GM19463 (cell line): ENCODE measurements around the gene TEX11.

Experiments used
- ATAC-seq: cut with Tn5 transposase; IDR thresholded peaks from one replicate; pipeline ENCODE4 v1.9.1; 2021; ENCODE audit warnings: mild to moderate bottlenecking, moderate library complexity; ENCODE audit not compliant: unreplicated experiment

The TEX11 gene

DNA sequence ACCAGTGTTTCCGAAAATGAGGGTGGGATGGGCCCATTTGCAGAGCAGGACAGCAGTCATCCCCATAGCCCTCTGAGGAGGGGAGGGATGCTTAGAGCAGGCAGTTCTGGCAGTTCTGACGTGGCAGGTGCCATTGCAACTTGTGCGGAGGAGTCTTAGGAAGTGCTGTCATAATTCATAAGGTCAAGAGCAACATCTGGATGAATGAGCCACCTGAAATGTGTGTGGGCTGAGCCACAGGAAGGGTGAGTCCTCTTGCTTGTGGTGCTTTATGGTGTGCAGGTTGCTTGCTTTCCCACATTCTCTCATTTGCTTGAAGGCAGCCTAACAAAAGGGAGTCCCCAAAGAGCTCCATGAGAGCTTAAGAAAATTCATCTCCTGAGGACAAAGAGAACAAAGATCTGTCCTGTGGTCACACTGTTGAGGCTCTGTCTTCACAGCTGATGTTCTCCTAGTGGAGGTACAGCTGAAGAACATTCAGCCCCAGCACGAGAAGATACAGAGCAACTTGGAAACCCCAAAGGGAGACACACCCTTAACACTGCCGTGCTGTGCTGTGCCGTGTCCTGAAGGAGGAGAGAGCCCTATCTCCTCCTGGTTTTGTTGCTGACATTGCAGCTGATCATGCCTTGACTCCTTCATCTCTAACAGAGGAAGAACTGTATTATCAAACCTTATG, 403.6 kb downstream of the TEX11 start:
- no peak for ATAC-seq

DNA sequence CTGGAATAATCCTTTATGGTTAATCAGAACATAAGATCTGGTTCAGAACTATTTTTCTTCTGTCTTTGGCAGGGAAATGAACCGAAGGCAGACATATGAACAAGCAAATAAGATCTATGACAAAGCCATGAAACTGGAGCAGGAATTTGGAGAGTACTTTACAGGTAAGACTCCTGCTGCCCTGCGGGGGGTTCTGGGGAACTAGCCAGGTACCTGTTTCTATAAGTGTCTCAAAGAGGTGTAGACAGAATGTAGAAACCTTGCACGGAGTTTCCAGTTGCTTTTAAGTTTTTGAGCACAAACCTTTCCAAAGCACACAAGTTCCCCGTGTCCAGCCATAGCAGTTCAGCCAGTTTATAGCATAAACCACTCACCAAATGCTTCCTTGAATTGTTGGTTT, 407.7 kb downstream of the TEX11 start:
- no peak for ATAC-seq

DNA sequence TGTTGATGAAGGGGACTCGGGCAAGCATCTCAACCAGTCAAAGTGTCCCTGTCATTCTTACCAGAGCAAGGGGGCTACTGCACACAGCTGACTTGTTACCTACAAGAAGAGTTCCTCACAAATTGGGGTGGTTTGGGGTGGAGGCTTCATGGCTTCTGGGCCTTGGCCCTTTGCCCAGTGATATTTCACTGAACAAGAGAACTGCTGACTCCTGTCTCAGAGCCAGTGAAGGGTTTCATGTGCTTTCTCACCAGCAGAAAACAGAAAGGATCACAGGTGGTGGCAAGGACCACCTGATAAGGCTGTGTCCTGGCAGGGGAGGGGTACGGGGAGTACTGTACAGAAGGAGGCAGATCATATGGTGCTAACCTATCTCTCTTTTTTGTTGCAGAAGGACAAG, 410.4 kb downstream of the TEX11 start:
- ATAC-seq: no peak

DNA sequence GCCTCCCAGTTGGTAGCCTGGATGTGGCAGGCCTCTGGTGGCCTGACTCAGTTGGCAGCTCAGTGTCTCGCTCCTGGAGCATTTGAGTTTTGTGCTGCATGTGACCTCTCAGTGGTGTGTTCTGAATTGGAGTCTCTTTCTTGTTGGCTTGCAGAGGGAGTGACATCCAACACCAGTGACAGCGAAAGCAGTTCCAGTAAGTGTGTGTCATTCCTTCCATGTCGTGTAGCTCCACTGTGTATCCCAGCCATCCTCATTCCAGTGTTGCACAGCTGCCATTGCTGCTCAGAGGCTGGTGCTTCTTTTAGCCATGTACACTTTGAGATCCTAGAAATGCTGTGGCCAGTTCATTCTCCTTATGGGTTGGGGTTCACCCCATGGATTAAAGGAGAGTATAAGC, 411.5 kb downstream of the TEX11 start:
- no peak for ATAC-seq

DNA sequence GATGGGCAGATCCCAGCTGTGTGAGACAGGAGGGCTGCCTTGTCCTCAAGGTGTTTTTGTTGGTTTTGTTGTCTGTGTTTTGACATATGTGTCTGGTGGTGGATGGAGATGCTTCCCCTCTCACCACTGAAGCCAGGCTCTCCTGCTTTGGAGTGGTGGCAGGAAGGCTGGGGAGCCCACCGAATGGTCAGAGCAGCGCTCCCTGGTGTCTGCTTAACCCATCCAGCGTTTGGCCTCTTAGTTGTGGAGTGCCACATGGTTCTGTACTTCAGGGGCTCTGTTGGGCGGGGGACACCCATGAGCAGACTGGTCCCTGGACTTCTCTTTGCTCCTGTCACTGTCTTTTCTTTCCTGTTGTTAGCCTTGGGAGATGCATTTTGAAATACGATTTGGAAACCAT, 412.0 kb downstream of the TEX11 start:
- no peak for ATAC-seq

DNA sequence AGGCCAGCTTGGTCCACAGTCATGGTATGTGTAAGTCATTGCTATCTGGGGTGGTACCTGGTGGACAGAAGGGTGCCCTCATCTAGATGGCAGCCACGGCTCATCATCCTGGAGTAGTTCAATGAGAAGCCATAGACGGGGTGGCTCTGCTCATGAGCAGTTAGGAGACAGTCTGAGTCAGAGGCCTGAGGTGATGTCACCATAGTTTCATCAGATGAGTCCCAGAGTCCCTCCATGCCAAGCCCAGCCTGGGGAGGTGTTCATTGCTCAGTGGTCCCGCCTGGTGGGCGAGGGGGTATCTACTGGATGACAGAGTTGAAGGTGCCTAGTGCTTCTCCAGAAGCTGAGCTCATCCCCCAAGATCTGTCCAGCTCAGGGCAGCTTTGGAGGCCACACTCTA, 414.1 kb downstream of the TEX11 start:
- ATAC-seq: no peak

DNA sequence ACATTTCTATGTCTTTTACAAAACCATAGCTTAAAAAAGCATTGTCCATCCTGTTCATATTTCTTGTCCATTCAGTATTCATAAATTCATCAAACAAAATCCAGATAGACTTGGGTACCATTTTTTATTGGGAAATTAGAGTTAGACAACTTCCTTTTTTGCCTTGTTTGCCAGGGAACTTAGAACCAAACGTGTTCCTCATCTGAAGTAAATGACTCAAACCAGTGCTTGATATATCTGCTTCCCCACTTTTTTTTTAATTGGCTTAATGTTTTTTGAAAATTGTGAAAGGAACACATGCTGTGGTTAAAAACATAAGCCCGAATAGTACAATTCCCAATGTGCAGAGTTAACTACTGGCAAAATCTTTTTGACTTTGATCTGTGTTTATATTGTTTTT, 419.7 kb downstream of the TEX11 start:
- ATAC-seq: no peak

DNA sequence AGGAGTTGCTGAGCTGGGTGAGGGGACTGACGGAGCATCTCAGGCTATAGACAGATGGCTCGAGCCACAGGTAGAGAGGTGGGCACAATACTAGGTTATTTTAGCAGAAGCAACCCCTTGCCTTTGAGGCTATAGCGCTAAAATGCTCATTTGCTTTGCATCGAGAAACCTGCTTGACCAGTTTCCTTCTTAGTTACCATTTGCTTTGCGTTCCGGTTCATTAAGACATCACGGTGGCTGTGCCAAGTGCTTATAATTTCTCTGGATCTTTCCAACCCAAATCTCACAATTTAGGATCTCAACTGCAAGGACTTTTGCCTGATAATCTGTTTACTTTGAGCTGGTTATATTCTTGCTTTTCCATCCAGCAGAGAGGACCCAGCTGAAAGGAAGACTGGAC, 423.0 kb downstream of the TEX11 start:
- no peak for ATAC-seq

DNA sequence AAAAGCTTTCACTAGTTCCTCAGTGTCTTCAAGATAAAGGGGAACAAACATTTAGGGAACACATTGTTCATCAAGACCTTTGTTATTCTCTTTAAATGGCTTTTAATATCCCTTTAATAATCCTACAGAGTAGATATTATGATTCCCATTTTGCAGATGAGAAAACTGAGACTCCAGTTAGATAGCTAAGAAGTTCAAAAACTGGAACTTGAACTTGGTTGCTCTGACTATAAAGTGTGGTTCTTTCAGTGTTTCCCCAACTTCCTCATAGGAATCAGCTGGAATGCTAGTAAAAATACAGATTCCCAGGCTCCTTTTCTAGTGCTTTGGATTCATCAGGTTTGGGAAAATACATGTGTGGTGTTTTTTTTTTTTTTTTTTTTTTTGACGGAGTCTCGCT, 426.2 kb downstream of the TEX11 start:
- ATAC-seq: no peak

DNA sequence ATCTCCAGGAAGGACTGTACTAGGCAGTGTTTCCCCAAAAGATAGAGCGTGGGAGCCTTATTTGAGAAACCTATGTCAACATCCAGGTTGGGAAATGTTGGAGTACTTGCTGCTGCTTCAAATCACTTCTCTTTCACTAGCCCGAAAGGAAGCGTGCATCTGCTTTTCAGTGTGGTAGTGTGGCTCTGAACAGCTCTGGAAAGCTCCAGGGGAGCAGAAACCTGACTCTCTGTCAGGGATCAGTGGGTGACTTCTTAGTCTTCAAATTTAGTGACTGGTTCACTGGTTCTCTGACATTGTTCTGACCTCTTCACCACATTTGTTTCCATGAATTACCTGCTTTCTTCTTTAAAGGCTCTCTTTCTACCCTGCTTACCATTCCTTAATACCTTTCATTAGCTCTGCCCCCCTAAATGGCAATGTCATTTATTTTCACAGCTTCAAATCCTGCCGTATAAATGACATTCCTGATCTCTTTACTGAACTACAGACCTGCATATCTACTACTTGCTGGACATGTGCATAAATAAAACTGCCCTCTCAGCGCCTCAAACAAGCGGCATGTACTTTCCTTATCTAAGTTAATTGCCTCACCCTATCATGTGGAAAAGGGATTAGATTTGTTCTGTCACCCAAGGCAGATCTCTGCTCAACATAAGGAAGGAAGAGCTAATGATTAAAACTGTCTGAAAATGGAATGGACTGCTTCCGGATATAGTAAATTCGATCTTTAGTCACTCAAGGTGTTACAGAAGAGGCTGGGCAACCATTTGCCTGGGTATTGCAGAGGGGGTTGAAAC, 426.8 kb downstream of the TEX11 start:
- no peak for ATAC-seq

DNA sequence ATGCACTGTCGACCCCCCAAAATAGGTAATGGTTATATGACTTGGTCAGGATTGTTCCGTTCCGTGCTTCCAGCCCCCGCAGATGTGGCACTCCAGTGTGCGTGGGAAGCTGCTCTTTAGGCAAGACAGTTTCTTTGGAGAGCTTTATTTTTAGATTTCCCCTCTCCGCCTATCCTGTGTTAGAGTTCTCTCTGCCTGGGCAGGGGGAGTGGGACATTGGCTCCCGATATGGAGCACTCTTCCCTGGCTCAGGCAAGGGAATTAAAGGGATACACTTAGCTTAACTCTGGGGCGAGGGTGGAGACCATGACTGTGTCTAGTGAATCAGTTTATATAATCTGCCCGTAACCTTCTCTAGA, 427.9 kb downstream of the TEX11 start:
- no peak for ATAC-seq

DNA sequence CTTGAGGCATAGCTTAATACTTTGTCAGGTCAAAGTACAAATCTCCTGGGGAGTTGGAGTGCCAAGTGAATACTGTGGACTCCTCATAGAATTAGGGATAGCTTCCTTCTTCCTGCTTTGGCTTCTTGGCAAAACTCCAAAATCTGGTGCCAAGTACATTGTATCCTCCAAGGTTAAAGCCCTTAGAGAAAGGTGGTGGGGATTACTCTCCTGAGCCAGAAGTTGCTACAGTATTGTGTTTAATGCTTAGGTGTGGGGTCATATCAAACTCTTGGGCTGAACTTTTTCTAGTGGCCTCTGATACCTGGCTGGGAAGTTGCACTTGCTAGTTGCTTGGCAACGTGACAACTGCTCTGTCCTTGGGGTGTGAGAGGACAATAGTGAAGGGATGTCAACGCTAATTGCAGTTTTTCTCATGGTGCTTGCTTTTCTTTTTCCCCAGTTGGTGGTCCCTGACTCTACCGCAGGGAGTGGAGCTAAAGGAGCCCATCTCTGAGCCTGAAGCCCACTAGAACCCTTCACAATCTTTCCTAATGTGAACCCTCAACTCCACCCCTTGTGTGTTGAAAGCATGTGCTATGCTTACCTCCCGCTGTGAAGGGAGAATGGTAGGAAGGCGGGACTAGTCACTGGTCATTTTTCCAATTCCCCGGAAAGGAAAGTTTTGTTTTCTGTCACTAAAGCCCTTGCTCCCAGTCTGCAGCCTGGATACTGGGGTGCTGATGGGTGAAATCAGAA, 428.4 kb downstream of the TEX11 start:
- ATAC-seq: no peak

DNA sequence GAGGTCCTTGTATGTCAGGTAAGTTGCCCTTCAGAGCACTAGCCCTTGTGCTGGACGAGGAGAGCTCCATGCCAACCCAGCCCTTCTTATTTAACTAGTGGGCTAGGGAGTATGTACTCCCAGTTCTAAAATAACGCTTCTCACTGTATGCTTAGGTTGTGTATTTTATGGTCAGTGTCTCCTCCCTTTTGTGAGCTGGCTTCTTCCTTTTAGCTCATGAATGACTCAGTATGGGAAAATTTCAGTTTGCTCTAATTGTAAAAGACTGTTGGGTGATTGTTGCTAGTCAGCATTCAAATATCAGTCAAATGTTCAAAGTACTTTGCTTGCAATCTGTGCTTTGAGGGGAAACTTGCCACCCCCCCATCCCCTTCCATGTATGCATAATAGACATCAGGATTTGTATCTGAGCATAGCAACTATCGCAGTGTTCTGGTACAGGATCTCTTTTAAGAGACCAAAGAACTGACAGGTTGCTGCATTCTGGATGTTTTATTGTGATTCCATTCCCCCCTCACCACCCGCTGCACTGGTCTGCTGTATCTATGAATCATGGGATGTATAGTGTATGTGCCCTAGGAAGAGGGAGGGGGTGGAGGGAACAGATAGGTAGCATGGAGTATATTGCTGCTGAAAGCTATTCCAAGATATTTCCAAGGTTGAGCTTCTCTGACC, 429.1 kb downstream of the TEX11 start:
- no peak for ATAC-seq
